Measurements from ENCODE around the gene SORCS2.

- TF ChIP-seq POLR2A (IDR thresholded peaks at IDR 0.05; ENCODE audit: low read length) (no peak), GATA1 (IDR thresholded peaks at IDR 0.05; ENCODE audit: low read depth, low read length) (no peak)
These were observed 266.1 kb downstream of the SORCS2 start for GRCh38 chr4:7458477-7458876.
